Bronchial epithelial cell (primary cell): ENCODE data around the gene HYLS1. TPM values are rescaled to one million over a fixed set of nuclear protein-coding genes. Genes with fewer than 3 reads are reported as not detected.

Experiments used
- DNase-seq: peaks from one replicate; pipeline ENCODE4 v3.0.0-alpha.2; 2010; ENCODE audit warnings: low read depth
- FAIRE-seq: peaks from 2 replicates; lab custom pipeline; 2011; peaks lifted over from hg19 to GRCh38; lab: Jason Lieb, UNC
- H3K27me3 ChIP-seq: 2 replicates; pipeline ENCODE4 v1.5.1; 2011; ENCODE audit warnings: low read length; ENCODE audit not compliant: control insufficient read depth, insufficient read depth
- H3K36me3 ChIP-seq: 2 replicates; pipeline ENCODE4 v1.5.1; 2011; ENCODE audit warnings: low read length; ENCODE audit not compliant: control insufficient read depth, insufficient read depth
- H3K4me3 ChIP-seq: 2 replicates; pipeline ENCODE4 v1.5.1; 2011; ENCODE audit warnings: mild to moderate bottlenecking, low read depth, low read length, control low read depth
- total RNA-seq: library from RNA; depleted of rRNA; stranded (reverse); fragments of >200 nt; gene quantifications from 2 replicates; pipeline ENCODE4 v1.2.1, GENCODE V29; 2014
- TF ChIP-seq, protein P1 (sequence below): IDR thresholded peaks from 2 replicates; pipeline ENCODE4 v1.5.1; 2011; ENCODE audit warnings: mild to moderate bottlenecking, moderate library complexity, low read length, control low read depth, inconsistent platforms; ENCODE audit not compliant: insufficient read depth, severe bottlenecking

HYLS1 gene
- total RNA-seq, 1 donor from 2014 or later = 2.9 TPM

DNA sequence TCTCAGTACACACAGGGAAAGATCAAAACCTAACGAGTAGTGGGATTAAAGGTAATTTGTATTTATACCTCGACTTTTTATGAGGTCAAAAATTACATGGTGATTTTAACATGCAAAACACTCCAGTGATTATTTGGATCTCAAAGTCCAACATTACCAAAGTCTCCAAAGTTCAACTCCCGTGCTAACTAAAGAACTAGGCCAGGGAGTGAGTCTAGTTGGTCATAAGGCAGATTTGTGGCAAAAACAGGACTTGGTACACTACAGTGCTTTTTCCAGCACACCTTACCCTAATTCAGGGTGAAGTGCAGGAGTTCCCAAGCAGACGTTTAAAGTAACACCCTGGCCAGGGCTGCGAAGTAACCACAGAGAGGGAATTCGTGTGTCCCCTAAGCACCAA lies 14.4 kb downstream of the HYLS1 start:
- Histone ChIP-seq H3K36me3 (peaks cover 3% of the 10 kb centered on the region), H3K27me3 (peaks cover 2% of the 10 kb centered on the region), H3K4me3 (no peak overlapping the region)
- DNase-seq (no peak), FAIRE-seq (no peak)
- TF ChIP-seq, protein P1, sequence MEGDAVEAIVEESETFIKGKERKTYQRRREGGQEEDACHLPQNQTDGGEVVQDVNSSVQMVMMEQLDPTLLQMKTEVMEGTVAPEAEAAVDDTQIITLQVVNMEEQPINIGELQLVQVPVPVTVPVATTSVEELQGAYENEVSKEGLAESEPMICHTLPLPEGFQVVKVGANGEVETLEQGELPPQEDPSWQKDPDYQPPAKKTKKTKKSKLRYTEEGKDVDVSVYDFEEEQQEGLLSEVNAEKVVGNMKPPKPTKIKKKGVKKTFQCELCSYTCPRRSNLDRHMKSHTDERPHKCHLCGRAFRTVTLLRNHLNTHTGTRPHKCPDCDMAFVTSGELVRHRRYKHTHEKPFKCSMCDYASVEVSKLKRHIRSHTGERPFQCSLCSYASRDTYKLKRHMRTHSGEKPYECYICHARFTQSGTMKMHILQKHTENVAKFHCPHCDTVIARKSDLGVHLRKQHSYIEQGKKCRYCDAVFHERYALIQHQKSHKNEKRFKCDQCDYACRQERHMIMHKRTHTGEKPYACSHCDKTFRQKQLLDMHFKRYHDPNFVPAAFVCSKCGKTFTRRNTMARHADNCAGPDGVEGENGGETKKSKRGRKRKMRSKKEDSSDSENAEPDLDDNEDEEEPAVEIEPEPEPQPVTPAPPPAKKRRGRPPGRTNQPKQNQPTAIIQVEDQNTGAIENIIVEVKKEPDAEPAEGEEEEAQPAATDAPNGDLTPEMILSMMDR = no peak

DNA sequence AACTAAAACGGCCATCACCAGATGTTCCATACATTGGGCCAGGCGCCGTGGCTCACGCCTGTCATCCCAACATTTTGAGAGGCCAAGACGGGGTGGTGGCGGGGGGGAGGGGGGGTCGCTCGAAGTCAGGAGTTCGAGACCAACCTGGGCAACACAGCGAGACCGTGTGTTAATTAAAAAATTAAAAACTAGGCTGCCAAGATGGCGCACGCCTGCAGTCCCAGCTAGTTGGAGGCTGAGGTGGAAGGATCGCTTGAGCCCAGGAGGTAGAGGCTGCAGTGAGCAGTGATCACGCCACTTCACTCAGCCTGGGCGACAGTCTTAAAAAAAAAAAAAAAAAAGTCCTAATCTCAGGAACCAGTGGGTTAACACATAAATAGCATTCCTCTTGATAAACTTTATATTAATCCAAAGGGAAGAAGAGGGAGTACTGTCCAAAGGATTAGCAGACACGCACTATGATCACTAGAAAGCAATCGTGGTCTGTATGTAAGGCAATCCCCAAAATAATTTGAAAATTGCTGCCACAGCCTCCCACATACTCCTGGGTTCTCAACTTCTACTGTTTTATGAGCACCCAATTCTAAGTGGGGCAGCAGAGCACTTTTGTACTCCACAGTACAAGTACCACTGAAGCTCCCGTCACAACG lies 14.9 kb downstream of the HYLS1 start:
- peaks cover 2% of the 10 kb centered on the region for H3K27me3 ChIP-seq
- H3K36me3 ChIP-seq = peaks cover 3% of the 10 kb centered on the region
- FAIRE-seq (no peak), DNase-seq (no peak)
- TF ChIP-seq, protein P1 = no peak
- H3K4me3 ChIP-seq = peak overlapping the region; percentile 46

DNA sequence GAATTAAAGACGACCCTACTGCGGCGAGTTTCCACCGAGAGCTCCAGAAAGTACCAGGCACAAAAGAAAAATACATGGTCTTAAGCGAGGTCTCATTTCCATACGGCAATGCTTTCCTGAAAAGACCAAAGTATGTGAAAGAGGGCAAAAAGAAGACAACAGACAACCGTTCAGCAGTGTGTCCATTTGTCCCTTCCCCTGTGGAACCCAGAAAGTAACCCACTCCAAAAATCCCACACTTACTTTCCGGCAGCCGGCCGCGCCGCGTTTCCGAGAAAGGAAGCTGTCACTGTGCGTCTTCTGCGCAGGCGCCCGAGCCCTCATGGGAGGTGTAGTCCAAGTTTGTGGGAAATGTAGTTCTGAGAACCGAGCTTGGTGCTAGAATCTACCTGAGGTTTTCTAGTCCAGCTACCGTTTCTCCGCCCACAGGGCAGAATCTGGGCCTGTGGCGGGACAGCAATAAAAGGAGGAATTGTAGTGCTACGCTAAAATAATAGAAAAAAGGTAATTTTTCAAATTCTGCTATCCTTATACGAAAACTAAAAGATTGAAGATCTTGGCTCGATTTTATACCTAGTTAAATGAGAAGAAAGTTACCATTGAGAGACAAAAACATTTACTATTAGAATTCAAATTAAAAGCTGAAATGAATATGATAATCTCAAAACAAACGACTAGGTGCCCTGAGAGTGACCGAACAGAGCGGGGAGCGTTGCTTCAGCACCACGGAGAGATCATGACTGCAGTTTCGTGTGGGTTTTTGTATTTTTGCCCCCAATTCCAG lies 15.7 kb downstream of the HYLS1 start, which contains the start of gene PUS3:
PUS3 (minus strand) TSS at position 280 of the 784 bp plus-strand sequence. CDS start 6,922 bp downstream, outside the sequence.
- TF ChIP-seq, protein P1 = no peak
- peak within 1 kb of the TSS; percentile 46 for H3K4me3 ChIP-seq
- H3K27me3 ChIP-seq = peaks cover 2% of the 10 kb centered on the region
- peaks cover 3% of the 10 kb centered on the region for H3K36me3 ChIP-seq
- DNase-seq (peak; percentile 76), FAIRE-seq (no peak)

DNA sequence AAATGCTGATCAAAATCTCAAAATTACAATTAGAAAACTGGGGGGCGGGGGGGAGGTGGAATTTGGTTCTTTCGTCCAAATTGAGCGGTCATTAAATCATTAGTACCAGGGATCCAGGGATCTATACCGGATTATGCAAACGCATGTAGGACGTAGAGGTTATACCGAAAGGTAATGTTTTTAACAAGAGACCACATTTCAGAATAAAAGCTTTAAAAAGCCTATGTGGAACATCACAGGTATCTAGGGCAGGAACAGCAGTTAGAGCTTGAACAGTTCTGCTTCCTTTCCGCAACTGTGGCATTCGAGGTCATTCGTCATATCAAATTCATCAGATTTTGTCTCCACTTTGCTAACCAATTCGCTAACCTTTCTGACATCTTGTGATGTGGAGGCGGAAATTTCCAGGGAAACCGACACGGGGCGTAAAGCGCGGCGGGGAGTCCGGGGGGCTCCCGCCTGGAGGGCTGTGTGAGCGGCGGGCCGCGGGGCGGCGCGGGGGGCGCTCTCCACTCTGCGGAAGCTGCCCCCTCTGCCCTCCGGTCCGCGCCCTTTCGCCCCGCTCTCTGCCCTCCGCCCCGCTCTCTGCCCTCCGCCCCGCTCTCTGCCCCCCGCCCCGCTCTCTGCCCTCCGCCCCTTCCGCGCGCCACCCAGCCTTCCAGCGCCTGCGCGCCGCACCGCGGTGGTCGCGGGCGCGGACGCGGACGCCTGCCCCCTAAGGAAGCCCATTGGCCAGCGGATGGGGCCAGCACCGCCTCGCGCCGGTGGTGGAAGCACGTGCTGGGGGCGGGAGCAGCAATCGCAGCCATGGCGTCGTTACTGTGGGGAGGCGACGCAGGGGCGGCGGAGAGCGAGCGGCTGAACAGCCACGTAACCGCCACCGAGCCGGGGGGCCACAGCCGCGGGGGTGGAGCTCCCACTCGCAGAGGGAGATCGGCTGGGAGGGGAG lies 16.5 kb downstream of the HYLS1 start, which contains the start of gene DDX25:
DDX25 (plus strand) TSS at position 798 of the 949 bp plus-strand sequence; CDS start at position 808, 10 bp downstream.
- Histone ChIP-seq H3K4me3 (peak within 1 kb of the TSS; percentile 22), H3K27me3 (peaks cover 2% of the 10 kb centered on the region), H3K36me3 (peaks cover 3% of the 10 kb centered on the region)
- DNase-seq = no peak
- TF ChIP-seq, protein P1 = no peak
- no peak for FAIRE-seq

DNA sequence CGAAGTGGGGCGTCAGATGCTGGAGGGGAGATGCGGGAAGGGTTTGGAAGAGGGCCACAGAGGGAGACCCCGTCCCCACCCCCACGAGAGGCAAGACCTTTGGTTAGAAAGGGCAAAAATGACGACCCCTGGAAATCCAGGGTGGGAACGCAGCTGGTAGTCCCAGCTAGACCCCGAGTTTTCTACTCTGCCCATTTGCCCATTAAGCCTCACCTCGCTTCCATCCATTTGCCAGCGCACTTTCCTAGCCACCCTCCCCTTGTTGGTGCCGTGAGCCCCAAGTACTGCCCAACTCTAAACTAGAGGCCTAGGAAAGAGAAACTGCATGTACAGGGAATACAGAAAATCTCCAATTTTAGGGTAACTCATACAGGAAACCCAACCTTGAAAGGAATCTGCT lies 17.2 kb downstream of the HYLS1 start:
- DNase-seq (no peak), FAIRE-seq (no peak)
- TF ChIP-seq, protein P1 = no peak
- Histone ChIP-seq H3K4me3 (no peak overlapping the region), H3K36me3 (peaks cover 2% of the 10 kb centered on the region), H3K27me3 (peaks cover 2% of the 10 kb centered on the region)
